Measurements from ENCODE around the gene VAV3. TPM values are rescaled to one million over a fixed set of nuclear protein-coding genes. Genes with fewer than 3 reads are reported as not detected.

VAV3 gene
- total RNA-seq, 1 donor from 2014 or later = 1.9 TPM

- no peak for DNase-seq (ENCODE audit: low spot score)
- Mint-ChIP-seq H3K9me3 (no peaks in the 10 kb centered on the region), H3K27ac (no peak overlapping the region), H3K4me3 (ENCODE audit: low read depth) (no peak overlapping the region), H3K4me1 (ENCODE audit: low read depth) (no peaks in the 10 kb centered on the region), H3K36me3 (ENCODE audit: low read depth) (no peaks in the 10 kb centered on the region), H3K27me3 (ENCODE audit: low read depth) (no peaks in the 10 kb centered on the region)
- intact Hi-C loops (cut with micrococcal nuclease) = no loop called here
Measured at GRCh38 chr1:107640207-107640606, 324.8 kb downstream of the VAV3 start.

- no peak overlapping the region for H3K4me3 Mint-ChIP-seq (ENCODE audit: low read depth)
- H3K9me3 Mint-ChIP-seq = no peaks in the 10 kb centered on the region
- H3K4me1 Mint-ChIP-seq (ENCODE audit: low read depth) = no peaks in the 10 kb centered on the region
- H3K27me3 Mint-ChIP-seq (ENCODE audit: low read depth) = no peaks in the 10 kb centered on the region
- intact Hi-C loops (cut with micrococcal nuclease) = no loop called here
- H3K36me3 Mint-ChIP-seq (ENCODE audit: low read depth) = no peaks in the 10 kb centered on the region
- no peak for DNase-seq (ENCODE audit: low spot score)
- no peak overlapping the region for H3K27ac Mint-ChIP-seq
Measured at GRCh38 chr1:107637101-107637500, 327.9 kb downstream of the VAV3 start.

GRCh38 chr1:107633596-107633995 is 331.4 kb downstream of the VAV3 start:
- Mint-ChIP-seq H3K27ac (no peak overlapping the region), H3K9me3 (no peaks in the 10 kb centered on the region), H3K27me3 (ENCODE audit: low read depth) (peaks cover 1% of the 10 kb centered on the region), H3K36me3 (ENCODE audit: low read depth) (no peaks in the 10 kb centered on the region), H3K4me3 (ENCODE audit: low read depth) (no peak overlapping the region), H3K4me1 (ENCODE audit: low read depth) (no peaks in the 10 kb centered on the region)
- DNase-seq (ENCODE audit: low spot score) = no peak
- intact Hi-C loops (cut with micrococcal nuclease) = no loop called here

GRCh38 chr1:107626073-107626796 is 338.7 kb downstream of the VAV3 start:
- Mint-ChIP-seq H3K27ac (no peak overlapping the region), H3K9me3 (no peaks in the 10 kb centered on the region), H3K4me3 (ENCODE audit: low read depth) (no peak overlapping the region), H3K27me3 (ENCODE audit: low read depth) (peaks cover 11% of the 10 kb centered on the region), H3K4me1 (ENCODE audit: low read depth) (peaks cover 8% of the 10 kb centered on the region), H3K36me3 (ENCODE audit: low read depth) (no peaks in the 10 kb centered on the region)
- DNase-seq (ENCODE audit: low spot score) = no peak
- intact Hi-C loops (cut with micrococcal nuclease) = no loop called here

- intact Hi-C loops (cut with micrococcal nuclease) = no loop called here
- Mint-ChIP-seq H3K36me3 (ENCODE audit: low read depth) (no peaks in the 10 kb centered on the region), H3K27me3 (ENCODE audit: low read depth) (peaks cover 13% of the 10 kb centered on the region)
Measured at GRCh38 chr1:107625405-107626029, 339.5 kb downstream of the VAV3 start.

GRCh38 chr1:107623431-107623830 is 341.5 kb downstream of the VAV3 start:
- intact Hi-C loops (cut with micrococcal nuclease) = loop anchor here (1.0 to 2.0 kb wide), 2 partner anchors 29 to 148 kb away; no protein-coding TSS in a partner anchor
- Mint-ChIP-seq H3K4me3 (ENCODE audit: low read depth) (no peak overlapping the region), H3K27ac (no peak overlapping the region), H3K4me1 (ENCODE audit: low read depth) (peaks cover 8% of the 10 kb centered on the region), H3K36me3 (ENCODE audit: low read depth) (no peaks in the 10 kb centered on the region), H3K27me3 (ENCODE audit: low read depth) (peaks cover 17% of the 10 kb centered on the region), H3K9me3 (no peaks in the 10 kb centered on the region)
- DNase-seq (ENCODE audit: low spot score) = no peak

More at GRCh38 chr1:107625405-107626029, 339.5 kb downstream of the VAV3 start:
- Mint-ChIP-seq H3K4me1 (ENCODE audit: low read depth) (peaks cover 8% of the 10 kb centered on the region), H3K27ac (no peak overlapping the region), H3K9me3 (no peaks in the 10 kb centered on the region), H3K4me3 (ENCODE audit: low read depth) (no peak overlapping the region)
- DNase-seq (ENCODE audit: low spot score) = no peak

GRCh38 chr1:107622966-107623365 is 342.0 kb downstream of the VAV3 start:
- H3K4me1 Mint-ChIP-seq (ENCODE audit: low read depth) = peaks cover 8% of the 10 kb centered on the region
- no peaks in the 10 kb centered on the region for H3K9me3 Mint-ChIP-seq
- intact Hi-C loops (cut with micrococcal nuclease) = loop anchor here (1.0 to 2.0 kb wide), 2 partner anchors 28 to 148 kb away; no protein-coding TSS in a partner anchor
- H3K4me3 Mint-ChIP-seq (ENCODE audit: low read depth) = no peak overlapping the region
- H3K27me3 Mint-ChIP-seq (ENCODE audit: low read depth) = peaks cover 17% of the 10 kb centered on the region
- no peak overlapping the region for H3K27ac Mint-ChIP-seq
- DNase-seq (ENCODE audit: low spot score) = no peak
- H3K36me3 Mint-ChIP-seq (ENCODE audit: low read depth) = no peaks in the 10 kb centered on the region

GRCh38 chr1:107622535-107622934 is 342.4 kb downstream of the VAV3 start:
- intact Hi-C loops (cut with micrococcal nuclease) = loop anchor here (2.0 kb wide), 1 partner anchor 28 kb away; no protein-coding TSS in a partner anchor
- DNase-seq (ENCODE audit: low spot score) = no peak
- Mint-ChIP-seq H3K4me3 (ENCODE audit: low read depth) (no peak overlapping the region), H3K27me3 (ENCODE audit: low read depth) (peaks cover 17% of the 10 kb centered on the region), H3K4me1 (ENCODE audit: low read depth) (peaks cover 8% of the 10 kb centered on the region), H3K9me3 (no peaks in the 10 kb centered on the region), H3K36me3 (ENCODE audit: low read depth) (no peaks in the 10 kb centered on the region), H3K27ac (no peak overlapping the region)

- Mint-ChIP-seq H3K36me3 (ENCODE audit: low read depth) (no peaks in the 10 kb centered on the region), H3K27me3 (ENCODE audit: low read depth) (peaks cover 13% of the 10 kb centered on the region), H3K27ac (no peak overlapping the region), H3K4me3 (ENCODE audit: low read depth) (no peak overlapping the region), H3K4me1 (ENCODE audit: low read depth) (peaks cover 8% of the 10 kb centered on the region), H3K9me3 (no peaks in the 10 kb centered on the region)
- intact Hi-C loops (cut with micrococcal nuclease) = no loop called here
- DNase-seq (ENCODE audit: low spot score) = no peak
Measured at GRCh38 chr1:107620753-107621152, 344.2 kb downstream of the VAV3 start.

- H3K27me3 Mint-ChIP-seq (ENCODE audit: low read depth) = peaks cover 12% of the 10 kb centered on the region
- intact Hi-C loops (cut with micrococcal nuclease) = no loop called here
- H3K9me3 Mint-ChIP-seq = no peaks in the 10 kb centered on the region
- DNase-seq (ENCODE audit: low spot score) = no peak
- no peak overlapping the region for H3K4me3 Mint-ChIP-seq (ENCODE audit: low read depth)
- H3K36me3 Mint-ChIP-seq (ENCODE audit: low read depth) = no peaks in the 10 kb centered on the region
- peaks cover 8% of the 10 kb centered on the region for H3K4me1 Mint-ChIP-seq (ENCODE audit: low read depth)
- no peak overlapping the region for H3K27ac Mint-ChIP-seq
Measured at GRCh38 chr1:107618539-107618938, 346.4 kb downstream of the VAV3 start.

GRCh38 chr1:107617921-107618320 is 347.1 kb downstream of the VAV3 start:
- Mint-ChIP-seq H3K4me3 (ENCODE audit: low read depth) (no peak overlapping the region), H3K27ac (no peak overlapping the region), H3K36me3 (ENCODE audit: low read depth) (no peaks in the 10 kb centered on the region), H3K9me3 (no peaks in the 10 kb centered on the region), H3K27me3 (ENCODE audit: low read depth) (peaks cover 12% of the 10 kb centered on the region), H3K4me1 (ENCODE audit: low read depth) (peaks cover 6% of the 10 kb centered on the region)
- intact Hi-C loops (cut with micrococcal nuclease) = no loop called here
- DNase-seq (ENCODE audit: low spot score) = no peak

- no peak overlapping the region for H3K27ac Mint-ChIP-seq
- intact Hi-C loops (cut with micrococcal nuclease) = no loop called here
- H3K27me3 Mint-ChIP-seq (ENCODE audit: low read depth) = peaks cover 12% of the 10 kb centered on the region
- no peak for DNase-seq (ENCODE audit: low spot score)
- H3K4me3 Mint-ChIP-seq (ENCODE audit: low read depth) = no peak overlapping the region
- H3K9me3 Mint-ChIP-seq = peaks cover 4% of the 10 kb centered on the region
- peaks cover 1% of the 10 kb centered on the region for H3K4me1 Mint-ChIP-seq (ENCODE audit: low read depth)
- no peaks in the 10 kb centered on the region for H3K36me3 Mint-ChIP-seq (ENCODE audit: low read depth)
Measured at GRCh38 chr1:107617456-107617855, 347.5 kb downstream of the VAV3 start.

- no peak overlapping the region for H3K4me3 Mint-ChIP-seq (ENCODE audit: low read depth)
- intact Hi-C loops (cut with micrococcal nuclease) = no loop called here
- H3K27ac Mint-ChIP-seq = no peak overlapping the region
- peaks cover 6% of the 10 kb centered on the region for H3K9me3 Mint-ChIP-seq
- H3K27me3 Mint-ChIP-seq (ENCODE audit: low read depth) = peaks cover 2% of the 10 kb centered on the region
- no peaks in the 10 kb centered on the region for H3K4me1 Mint-ChIP-seq (ENCODE audit: low read depth)
- no peak for DNase-seq (ENCODE audit: low spot score)
- H3K36me3 Mint-ChIP-seq (ENCODE audit: low read depth) = no peaks in the 10 kb centered on the region
Measured at GRCh38 chr1:107609808-107610207, 355.2 kb downstream of the VAV3 start.

Data from activated T-helper 2 cell treated with anti-CD3 and anti-CD28 coated beads, Interferon-gamma antibody, Interleukin-2, Interleukin-4, amounts not matched to agents 10 μg/mL and 5 μg/mL and 100 μg/mL, durations not matched to agents 14 hours and 24 hours and 36 hours (primary cell).